Measurements from ENCODE around the gene ZNF503. TPM values are rescaled to one million over a fixed set of nuclear protein-coding genes. Genes with fewer than 3 reads are reported as not detected.

The ZNF503 gene
- total RNA-seq, 6 experiments from 2014 or later, result 9.1 to 15.9 (median 9.7) TPM

DNA sequence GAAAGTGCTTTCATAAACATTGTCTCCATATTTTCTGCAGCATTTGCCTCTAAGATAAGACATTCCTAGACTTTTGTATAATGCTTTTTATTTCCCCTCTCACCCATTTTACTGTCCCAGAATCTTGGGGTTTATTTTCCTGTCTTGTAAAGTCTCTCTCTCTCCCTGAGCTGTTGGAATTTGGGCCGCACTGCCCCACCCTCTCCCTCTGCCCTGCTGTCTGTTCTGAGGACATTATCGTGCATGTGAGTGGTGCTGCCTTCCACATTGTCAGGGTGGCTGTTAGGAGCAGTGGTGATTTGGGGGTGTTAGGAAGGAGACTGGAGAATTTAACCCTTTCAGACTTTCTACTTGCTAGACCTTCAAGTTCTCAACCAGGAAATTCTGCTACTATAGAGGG lies 46.6 kb upstream of the ZNF503 start:
- H3K4me1 Mint-ChIP-seq (ENCODE audit: low read depth), result no peaks in the 10 kb centered on the region
- peaks cover 11% of the 10 kb centered on the region for H3K27me3 Mint-ChIP-seq (ENCODE audit: insufficient read depth)
- H3K9me3 Mint-ChIP-seq, result peaks cover 9% of the 10 kb centered on the region
- no peak overlapping the region for H3K27ac Mint-ChIP-seq
- TF ChIP-seq, protein P1, sequence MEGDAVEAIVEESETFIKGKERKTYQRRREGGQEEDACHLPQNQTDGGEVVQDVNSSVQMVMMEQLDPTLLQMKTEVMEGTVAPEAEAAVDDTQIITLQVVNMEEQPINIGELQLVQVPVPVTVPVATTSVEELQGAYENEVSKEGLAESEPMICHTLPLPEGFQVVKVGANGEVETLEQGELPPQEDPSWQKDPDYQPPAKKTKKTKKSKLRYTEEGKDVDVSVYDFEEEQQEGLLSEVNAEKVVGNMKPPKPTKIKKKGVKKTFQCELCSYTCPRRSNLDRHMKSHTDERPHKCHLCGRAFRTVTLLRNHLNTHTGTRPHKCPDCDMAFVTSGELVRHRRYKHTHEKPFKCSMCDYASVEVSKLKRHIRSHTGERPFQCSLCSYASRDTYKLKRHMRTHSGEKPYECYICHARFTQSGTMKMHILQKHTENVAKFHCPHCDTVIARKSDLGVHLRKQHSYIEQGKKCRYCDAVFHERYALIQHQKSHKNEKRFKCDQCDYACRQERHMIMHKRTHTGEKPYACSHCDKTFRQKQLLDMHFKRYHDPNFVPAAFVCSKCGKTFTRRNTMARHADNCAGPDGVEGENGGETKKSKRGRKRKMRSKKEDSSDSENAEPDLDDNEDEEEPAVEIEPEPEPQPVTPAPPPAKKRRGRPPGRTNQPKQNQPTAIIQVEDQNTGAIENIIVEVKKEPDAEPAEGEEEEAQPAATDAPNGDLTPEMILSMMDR (IDR thresholded peaks at IDR 0.05), result no peak
- H3K36me3 Mint-ChIP-seq (ENCODE audit: low read depth), result no peaks in the 10 kb centered on the region
- H3K4me3 Mint-ChIP-seq, result no peak overlapping the region
- no peak for DNase-seq

DNA sequence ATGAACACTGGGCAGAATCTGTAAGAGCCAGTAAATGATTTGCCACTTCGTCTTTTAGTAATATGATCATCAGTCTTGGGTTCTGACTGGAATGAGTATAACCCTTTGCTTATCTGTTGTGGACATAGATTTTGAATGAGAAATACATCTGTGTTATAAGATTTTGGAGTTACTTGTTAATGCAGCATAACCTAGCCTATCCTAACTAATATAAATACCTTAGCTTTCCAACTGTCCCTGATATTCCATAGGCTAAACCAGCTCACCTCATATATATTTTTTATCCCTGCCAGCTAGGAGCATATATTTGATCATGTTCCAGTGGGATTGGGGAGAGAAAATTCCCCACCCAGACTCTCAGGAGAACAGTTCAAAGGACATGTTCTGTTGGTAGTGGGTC lies 44.9 kb upstream of the ZNF503 start:
- no peak for DNase-seq
- Mint-ChIP-seq H3K4me3 (no peak overlapping the region), H3K4me1 (ENCODE audit: low read depth) (no peaks in the 10 kb centered on the region), H3K9me3 (peaks cover 17% of the 10 kb centered on the region), H3K27ac (no peak overlapping the region), H3K36me3 (ENCODE audit: low read depth) (no peaks in the 10 kb centered on the region), H3K27me3 (ENCODE audit: insufficient read depth) (peaks cover 6% of the 10 kb centered on the region)
- TF ChIP-seq, protein P1 (IDR thresholded peaks at IDR 0.05), result no peak

DNA sequence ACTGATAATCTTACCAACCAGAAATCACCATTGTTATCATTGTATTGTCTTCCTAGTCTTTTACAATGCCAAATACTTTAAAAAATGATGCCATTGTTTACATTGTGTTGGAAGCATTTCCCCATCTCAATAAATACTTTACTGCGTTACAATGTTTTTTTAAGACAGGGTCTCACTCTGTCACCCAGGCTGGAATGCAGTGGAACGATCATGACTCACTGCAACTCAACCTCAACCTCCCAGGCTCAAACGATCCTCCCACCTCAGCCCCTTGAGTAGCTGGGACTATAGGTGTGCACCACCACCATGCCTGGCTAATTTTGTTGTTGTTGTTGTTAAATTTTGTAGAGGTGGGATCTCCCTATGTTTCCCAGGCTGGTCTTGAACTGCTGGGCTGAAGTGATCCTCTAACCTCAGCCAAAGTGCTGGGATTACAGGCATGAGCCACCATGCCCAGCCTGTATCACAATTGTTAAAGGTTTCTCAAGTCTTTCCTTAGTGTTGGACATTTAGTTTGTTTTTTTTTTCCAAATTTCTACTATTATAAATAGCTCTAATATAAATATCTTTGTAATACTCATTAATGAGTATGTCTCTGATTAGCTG lies 43.3 kb upstream of the ZNF503 start:
- Mint-ChIP-seq H3K4me1 (ENCODE audit: low read depth) (no peaks in the 10 kb centered on the region), H3K27me3 (ENCODE audit: insufficient read depth) (peaks cover 2% of the 10 kb centered on the region; the same call in 1 of the 2 replicates), H3K9me3 (peaks cover 17% of the 10 kb centered on the region), H3K4me3 (no peak overlapping the region), H3K36me3 (ENCODE audit: low read depth) (no peaks in the 10 kb centered on the region), H3K27ac (no peak overlapping the region)
- TF ChIP-seq, protein P1 (IDR thresholded peaks at IDR 0.05), result no peak
- DNase-seq, result no peak

DNA sequence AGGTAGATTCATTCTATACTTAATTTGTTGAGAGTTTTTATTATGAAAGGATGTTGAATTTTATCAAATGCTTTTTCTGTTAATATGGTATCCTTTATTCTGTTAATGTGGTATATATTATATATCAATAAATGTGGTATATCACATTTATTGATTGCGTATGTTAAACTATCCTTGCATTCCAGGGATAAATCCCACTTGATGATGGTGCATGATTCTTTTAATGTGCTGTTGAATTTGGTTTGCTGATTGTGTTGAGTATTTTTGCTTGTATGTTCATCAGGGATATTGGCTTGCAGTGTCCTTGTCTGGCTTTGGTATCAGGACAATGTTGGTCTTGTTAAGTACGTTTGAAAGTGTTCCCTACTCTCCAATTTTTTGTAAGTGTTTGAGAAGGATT lies 41.8 kb upstream of the ZNF503 start:
- peaks cover 10% of the 10 kb centered on the region for H3K27me3 Mint-ChIP-seq (ENCODE audit: insufficient read depth)
- peaks cover 17% of the 10 kb centered on the region for H3K9me3 Mint-ChIP-seq
- no peaks in the 10 kb centered on the region for H3K4me1 Mint-ChIP-seq (ENCODE audit: low read depth)
- no peak for DNase-seq
- H3K27ac Mint-ChIP-seq, result no peak overlapping the region
- TF ChIP-seq, protein P1 (IDR thresholded peaks at IDR 0.05), result no peak
- no peaks in the 10 kb centered on the region for H3K36me3 Mint-ChIP-seq (ENCODE audit: low read depth)
- H3K4me3 Mint-ChIP-seq, result no peak overlapping the region

DNA sequence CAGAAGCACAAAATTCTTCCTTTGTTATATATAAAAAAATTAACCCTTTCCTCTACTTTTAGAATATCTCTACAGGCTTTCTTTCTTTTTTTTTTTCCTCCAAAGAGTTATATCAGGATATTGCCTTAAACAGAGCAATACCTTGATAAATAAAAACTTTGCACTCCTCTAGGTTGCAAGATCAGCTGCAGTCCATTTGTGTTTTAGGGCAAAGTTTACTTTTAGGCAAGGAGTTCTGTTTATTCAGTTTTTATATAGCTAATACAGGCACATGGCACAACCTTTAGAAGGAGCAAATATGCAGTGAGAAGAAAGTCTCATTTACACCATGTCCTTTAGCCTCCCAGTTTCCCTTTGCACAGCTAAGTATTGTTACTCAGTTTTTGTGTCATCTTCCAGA lies 40.1 kb upstream of the ZNF503 start:
- peaks cover 17% of the 10 kb centered on the region for H3K9me3 Mint-ChIP-seq
- DNase-seq, result no peak

More for the DNA sequence above, 40.1 kb upstream of the ZNF503 start:
- Mint-ChIP-seq H3K4me1 (ENCODE audit: low read depth) (no peaks in the 10 kb centered on the region), H3K4me3 (no peak overlapping the region), H3K27ac (no peak overlapping the region), H3K27me3 (ENCODE audit: insufficient read depth) (peaks cover 12% of the 10 kb centered on the region), H3K36me3 (ENCODE audit: low read depth) (no peaks in the 10 kb centered on the region)
- TF ChIP-seq, protein P1 (IDR thresholded peaks at IDR 0.05), result no peak
